ENCODE measurements around the gene PALLD. TPM values are rescaled to one million over a fixed set of nuclear protein-coding genes. Genes with fewer than 3 reads are reported as not detected.

Gene PALLD
- total RNA-seq, 1 donor from 2014 or later, result 69.2 TPM

DNA sequence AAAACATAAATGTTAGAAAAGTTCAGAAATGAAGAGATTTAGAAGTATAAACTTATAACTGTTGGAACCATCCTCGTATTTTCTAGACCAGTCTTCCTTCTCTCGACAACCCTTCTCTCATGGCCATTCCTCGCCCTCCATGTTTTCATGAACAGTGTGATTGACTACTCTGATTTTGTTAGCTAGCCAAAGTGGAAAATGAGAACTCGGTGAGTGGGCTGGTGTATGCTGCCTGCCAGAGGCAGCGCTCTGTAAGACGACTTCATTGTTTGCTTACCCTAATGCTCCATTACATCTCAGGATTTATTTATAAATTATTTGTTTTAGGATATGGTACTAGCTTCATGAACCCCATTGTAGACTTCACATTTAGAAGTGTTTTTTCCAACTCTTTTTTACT is 360.2 kb downstream of the PALLD start:
- H3K36me3 ChIP-seq (ENCODE audit: control insufficient read depth, insufficient read depth, low read length), result peaks cover 9% of the 10 kb centered on the region
- TF ChIP-seq, protein P1, sequence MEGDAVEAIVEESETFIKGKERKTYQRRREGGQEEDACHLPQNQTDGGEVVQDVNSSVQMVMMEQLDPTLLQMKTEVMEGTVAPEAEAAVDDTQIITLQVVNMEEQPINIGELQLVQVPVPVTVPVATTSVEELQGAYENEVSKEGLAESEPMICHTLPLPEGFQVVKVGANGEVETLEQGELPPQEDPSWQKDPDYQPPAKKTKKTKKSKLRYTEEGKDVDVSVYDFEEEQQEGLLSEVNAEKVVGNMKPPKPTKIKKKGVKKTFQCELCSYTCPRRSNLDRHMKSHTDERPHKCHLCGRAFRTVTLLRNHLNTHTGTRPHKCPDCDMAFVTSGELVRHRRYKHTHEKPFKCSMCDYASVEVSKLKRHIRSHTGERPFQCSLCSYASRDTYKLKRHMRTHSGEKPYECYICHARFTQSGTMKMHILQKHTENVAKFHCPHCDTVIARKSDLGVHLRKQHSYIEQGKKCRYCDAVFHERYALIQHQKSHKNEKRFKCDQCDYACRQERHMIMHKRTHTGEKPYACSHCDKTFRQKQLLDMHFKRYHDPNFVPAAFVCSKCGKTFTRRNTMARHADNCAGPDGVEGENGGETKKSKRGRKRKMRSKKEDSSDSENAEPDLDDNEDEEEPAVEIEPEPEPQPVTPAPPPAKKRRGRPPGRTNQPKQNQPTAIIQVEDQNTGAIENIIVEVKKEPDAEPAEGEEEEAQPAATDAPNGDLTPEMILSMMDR (IDR thresholded peaks at IDR 0.05; ENCODE audit: insufficient read depth, low read length, severe bottlenecking), result no peak
- DNase-seq (ENCODE audit: low read depth) (no peak), FAIRE-seq (no peak)
- H3K4me3 ChIP-seq (ENCODE audit: low read depth, low read length), result no peak overlapping the region
- H3K27me3 ChIP-seq (ENCODE audit: control insufficient read depth, insufficient read depth, low read length), result no peaks in the 10 kb centered on the region

DNA sequence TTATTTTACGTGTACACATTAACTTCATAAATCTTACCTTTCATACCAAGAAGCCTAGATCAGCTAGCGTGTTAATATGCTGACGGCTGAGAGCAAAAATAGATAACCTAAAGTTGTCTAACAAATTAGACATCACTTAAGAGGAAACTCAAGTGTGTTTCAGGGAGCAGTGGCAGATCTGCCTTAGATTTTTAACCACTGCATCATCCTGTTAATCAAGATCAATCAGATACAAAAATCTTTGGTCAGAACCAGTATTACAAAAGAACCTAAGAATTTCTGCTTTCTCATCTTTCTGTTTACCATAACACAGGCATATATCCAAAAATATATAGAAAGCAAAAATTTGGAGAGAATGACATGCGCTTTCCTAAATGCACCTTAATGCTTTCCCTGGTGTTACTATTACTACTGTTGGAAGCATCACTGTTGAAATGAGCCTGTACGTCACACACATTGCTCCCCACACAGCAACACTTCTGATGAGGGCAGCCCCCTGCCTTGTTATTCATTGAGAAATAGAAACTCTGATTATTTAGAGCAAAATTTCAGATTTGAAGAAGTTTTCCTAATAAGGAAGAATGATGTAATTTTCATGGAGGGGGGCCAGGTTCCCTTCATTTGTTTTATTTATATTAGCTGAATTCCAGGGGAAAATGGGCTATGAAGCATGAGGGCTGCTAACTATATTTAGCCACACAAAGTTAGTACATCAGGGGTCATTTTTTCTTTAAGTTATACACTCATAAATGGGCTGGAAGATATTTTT is 360.9 kb downstream of the PALLD start:
- TF ChIP-seq, protein P1 (IDR thresholded peaks at IDR 0.05; ENCODE audit: insufficient read depth, low read length, severe bottlenecking), result no peak
- Histone ChIP-seq H3K36me3 (ENCODE audit: control insufficient read depth, insufficient read depth, low read length) (peaks cover 13% of the 10 kb centered on the region), H3K4me3 (ENCODE audit: low read depth, low read length) (no peak overlapping the region), H3K27me3 (ENCODE audit: control insufficient read depth, insufficient read depth, low read length) (no peaks in the 10 kb centered on the region)
- FAIRE-seq (no peak), DNase-seq (ENCODE audit: low read depth) (no peak)

DNA sequence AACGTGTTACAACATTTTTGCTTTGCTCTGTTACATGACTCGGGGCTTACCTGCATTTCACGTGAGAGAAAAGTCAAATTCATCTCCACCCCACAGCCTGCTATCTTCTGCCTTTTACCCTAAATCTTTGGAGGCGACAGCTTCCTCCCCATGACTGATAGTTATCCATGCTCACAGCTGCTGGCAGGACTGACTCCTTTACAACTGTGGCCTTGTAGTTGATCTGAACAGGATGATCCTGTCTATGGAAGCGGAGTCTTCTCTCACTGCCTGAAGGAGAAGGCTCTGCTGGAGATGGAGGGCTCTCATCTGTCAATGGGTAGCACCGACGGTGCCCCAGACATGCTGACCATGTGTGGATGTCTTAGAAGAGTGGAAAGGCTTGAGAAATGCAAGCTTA is 362.2 kb downstream of the PALLD start:
- FAIRE-seq, result no peak

DNA sequence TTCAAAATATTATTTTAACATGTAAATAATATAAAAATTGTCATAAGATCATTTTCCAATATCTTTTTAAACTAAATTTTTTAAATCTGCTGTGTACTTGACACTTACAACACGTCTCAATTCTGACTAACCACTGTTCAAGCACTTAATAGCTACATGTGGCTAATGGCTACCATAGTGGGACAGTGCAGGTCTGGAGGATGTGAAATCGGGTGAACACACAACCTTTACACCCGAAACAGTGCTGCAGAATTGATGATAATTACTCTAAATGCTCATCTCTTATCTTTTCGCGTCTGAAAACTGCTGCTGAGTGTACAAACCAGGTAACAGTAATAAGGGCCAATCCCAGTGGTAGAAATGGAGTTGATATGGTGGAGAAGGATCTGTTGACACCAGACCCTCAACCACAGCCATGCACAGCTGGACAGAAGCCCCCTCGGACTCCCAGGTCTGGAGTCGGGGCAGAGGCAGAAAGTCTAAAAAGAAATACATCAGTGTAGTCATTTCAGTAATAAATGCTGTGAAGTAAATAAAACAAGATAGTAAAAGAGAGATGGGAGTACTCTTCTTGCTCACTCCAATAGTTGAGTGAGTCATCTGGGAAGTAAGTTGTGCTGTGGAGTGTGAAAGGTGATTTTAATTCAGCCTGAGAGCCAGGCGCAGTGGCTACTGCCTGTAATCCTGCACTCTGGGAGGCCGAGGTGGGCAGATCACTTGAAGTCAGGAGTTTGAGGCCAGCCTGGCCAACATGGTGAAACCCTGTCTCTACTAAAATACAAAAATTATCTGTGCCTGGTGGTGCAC is 363.2 kb downstream of the PALLD start:
- H3K4me3 ChIP-seq (ENCODE audit: low read depth, low read length), result no peak overlapping the region
- TF ChIP-seq, protein P1 (IDR thresholded peaks at IDR 0.05; ENCODE audit: insufficient read depth, low read length, severe bottlenecking), result no peak
- peaks cover 16% of the 10 kb centered on the region for H3K36me3 ChIP-seq (ENCODE audit: control insufficient read depth, insufficient read depth, low read length)
- FAIRE-seq (no peak), DNase-seq (ENCODE audit: low read depth) (no peak)
- H3K27me3 ChIP-seq (ENCODE audit: control insufficient read depth, insufficient read depth, low read length), result no peaks in the 10 kb centered on the region

More for the DNA sequence above, 362.2 kb downstream of the PALLD start:
- TF ChIP-seq, protein P1 (IDR thresholded peaks at IDR 0.05; ENCODE audit: insufficient read depth, low read length, severe bottlenecking), result no peak
- no peak for DNase-seq (ENCODE audit: low read depth)
- peaks cover 18% of the 10 kb centered on the region for H3K36me3 ChIP-seq (ENCODE audit: control insufficient read depth, insufficient read depth, low read length)
- no peak overlapping the region for H3K4me3 ChIP-seq (ENCODE audit: low read depth, low read length)
- H3K27me3 ChIP-seq (ENCODE audit: control insufficient read depth, insufficient read depth, low read length), result no peaks in the 10 kb centered on the region

DNA sequence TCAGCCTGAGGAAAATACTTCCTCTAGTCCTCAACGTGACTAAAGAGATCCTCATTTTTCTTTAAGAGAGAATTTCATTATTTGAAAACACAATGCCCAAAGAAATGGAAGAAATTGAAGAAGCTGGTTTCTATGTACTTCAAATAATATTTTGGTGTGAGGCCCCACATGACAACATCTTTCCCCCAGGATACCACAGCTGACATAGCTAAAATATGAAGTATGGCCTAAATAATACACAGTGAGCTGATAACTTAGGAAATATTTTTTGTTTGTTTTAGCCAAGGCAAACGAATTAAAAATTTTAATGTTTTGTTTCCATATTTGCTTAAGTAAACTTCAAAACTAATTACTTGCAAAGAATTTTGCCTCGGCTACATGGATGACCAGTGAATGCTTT is 364.0 kb downstream of the PALLD start:
- peaks cover 14% of the 10 kb centered on the region for H3K36me3 ChIP-seq (ENCODE audit: control insufficient read depth, insufficient read depth, low read length)
- FAIRE-seq, result no peak

More for the DNA sequence above, 364.0 kb downstream of the PALLD start:
- Histone ChIP-seq H3K27me3 (ENCODE audit: control insufficient read depth, insufficient read depth, low read length) (no peaks in the 10 kb centered on the region), H3K4me3 (ENCODE audit: low read depth, low read length) (no peak overlapping the region)
- no peak for DNase-seq (ENCODE audit: low read depth)
- TF ChIP-seq, protein P1 (IDR thresholded peaks at IDR 0.05; ENCODE audit: insufficient read depth, low read length, severe bottlenecking), result no peak
